HG03521 (cell line): ENCODE data around the gene RNF151.
"Not testable (repeated sequence)": the region's sequence is repeated elsewhere in the genome, so short reads cannot be mapped to it uniquely, and the experiment has no call there.

Source experiments
- ATAC-seq: cut with Tn5 transposase; IDR thresholded peaks from one replicate; pipeline ENCODE4 v1.9.1; 2021; ENCODE audit warnings: mild to moderate bottlenecking, moderate library complexity; ENCODE audit not compliant: unreplicated experiment

The RNF151 gene

GRCh38 chr16:1966460-1966859 is at the start of gene RNF151:
TSS of gene RNF151 (plus strand) at chr16:1966856. CDS start at chr16:1966882, 26 bp downstream.
- no peak for ATAC-seq

- no peak for ATAC-seq
Measured at GRCh38 chr16:1917056-1917664, 49.5 kb upstream of the RNF151 start.

GRCh38 chr16:1917665-1918350 is 48.8 kb upstream of the RNF151 start:
- ATAC-seq, result no peak

- no peak for ATAC-seq
Measured at GRCh38 chr16:1918351-1919326, 48.0 kb upstream of the RNF151 start, which contains the start of gene HS3ST6. TSS of gene HS3ST6 (minus strand) at chr16:1918415. CDS start at chr16:1918323, 92 bp downstream.

- ATAC-seq, result no peak
Measured at GRCh38 chr16:1919327-1919998, 47.2 kb upstream of the RNF151 start.

GRCh38 chr16:1920122-1920521 is 46.5 kb upstream of the RNF151 start:
- not testable (repeated sequence) for ATAC-seq

- no peak for ATAC-seq
Measured at GRCh38 chr16:1920727-1921171, 45.9 kb upstream of the RNF151 start.

GRCh38 chr16:1922357-1922756 is 44.3 kb upstream of the RNF151 start:
- ATAC-seq, result no peak

GRCh38 chr16:1923299-1924034 is 43.2 kb upstream of the RNF151 start:
- ATAC-seq, result no peak

- no peak for ATAC-seq
Measured at GRCh38 chr16:1924095-1924494, 42.6 kb upstream of the RNF151 start.

- ATAC-seq, result no peak
Measured at GRCh38 chr16:1926271-1926670, 40.4 kb upstream of the RNF151 start.

GRCh38 chr16:1929105-1929504 is 37.6 kb upstream of the RNF151 start:
- no peak for ATAC-seq

GRCh38 chr16:1929578-1930337 is 36.9 kb upstream of the RNF151 start:
- ATAC-seq, result peak; percentile 93

GRCh38 chr16:1930338-1930720 is 36.3 kb upstream of the RNF151 start:
- no peak for ATAC-seq

- ATAC-seq, result no peak
Measured at GRCh38 chr16:1932050-1933028, 34.3 kb upstream of the RNF151 start.

- ATAC-seq, result no peak
Measured at GRCh38 chr16:1933097-1933661, 33.5 kb upstream of the RNF151 start.

- no peak for ATAC-seq
Measured at GRCh38 chr16:1936945-1937479, 29.6 kb upstream of the RNF151 start.

GRCh38 chr16:1938316-1938715 is 28.3 kb upstream of the RNF151 start:
- no peak for ATAC-seq
